DMS79 treated with DMSO at 0.1 percent for 48 hours (cell line): ENCODE measurements around the gene CROT.
"Not testable (repeated sequence)": the region's sequence is repeated elsewhere in the genome, so short reads cannot be mapped to it uniquely, and the experiment has no call there.

Experiments
- DNase-seq: peaks from one replicate; lab custom pipeline; 2025; lab: John Stamatoyannopoulos, UW

CROT gene

GRCh38 chr7:87345166-87345927, at the start of gene CROT:
Gene CROT (plus strand): TSS chr7:87345664. CDS start chr7:87349069, 3,405 bp downstream.
- peak; percentile 94 for DNase-seq

- no peak for DNase-seq
Measured at GRCh38 chr7:87300756-87301155, 44.7 kb upstream of the CROT start.

- DNase-seq, result no peak
Measured at GRCh38 chr7:87310790-87311419, 34.6 kb upstream of the CROT start.

GRCh38 chr7:87312215-87312865, 33.1 kb upstream of the CROT start:
- DNase-seq, result peak; percentile 47

- no peak for DNase-seq
Measured at GRCh38 chr7:87316097-87316700, 29.3 kb upstream of the CROT start.

- DNase-seq, result peak; percentile 17
Measured at GRCh38 chr7:87316846-87317552, 28.5 kb upstream of the CROT start.

GRCh38 chr7:87317691-87318245, 27.7 kb upstream of the CROT start:
- DNase-seq, result no peak

- DNase-seq, result no peak
Measured at GRCh38 chr7:87318741-87319140, 26.7 kb upstream of the CROT start.

GRCh38 chr7:87319154-87319581, 26.3 kb upstream of the CROT start:
- not testable (repeated sequence) for DNase-seq

GRCh38 chr7:87322912-87323311, 22.6 kb upstream of the CROT start:
- no peak for DNase-seq

- DNase-seq, result no peak
Measured at GRCh38 chr7:87325576-87326370, 19.7 kb upstream of the CROT start.

GRCh38 chr7:87328281-87328680, 17.2 kb upstream of the CROT start:
- DNase-seq, result no peak

GRCh38 chr7:87330316-87330715, 15.1 kb upstream of the CROT start:
- no peak for DNase-seq

- DNase-seq, result no peak
Measured at GRCh38 chr7:87330942-87331341, 14.5 kb upstream of the CROT start.

GRCh38 chr7:87331687-87332252, 13.7 kb upstream of the CROT start:
- DNase-seq, result no peak

GRCh38 chr7:87332321-87332720, 13.1 kb upstream of the CROT start:
- DNase-seq, result no peak

GRCh38 chr7:87336136-87336535, 9.3 kb upstream of the CROT start:
- DNase-seq, result no peak

- DNase-seq, result no peak
Measured at GRCh38 chr7:87337331-87337730, 8.1 kb upstream of the CROT start.

- no peak for DNase-seq
Measured at GRCh38 chr7:87339373-87339897, 6.0 kb upstream of the CROT start.

- DNase-seq, result peak; percentile 52
Measured at GRCh38 chr7:87341441-87341840, 4.0 kb upstream of the CROT start.
